Left renal pelvis (tissue), 4 donors: Measurements from ENCODE around the gene CYB561D2. TPM values are rescaled to one million over a fixed set of nuclear protein-coding genes. Genes with fewer than 3 reads are reported as not detected.

ENCODE experiments used
- DNase-seq, 4 donors: peaks; one replicate each; pipeline ENCODE4 v3.0.0-alpha.2; 2013; ENCODE audit warnings: low read depth in 4 of 4, low spot score in 3 of 4
- polyA plus RNA-seq, 4 donors: library from polyadenylated mRNA; unstranded; fragments of 120-200 nt; gene quantifications; one replicate each; pipeline ENCODE4 v1.2.1, GENCODE V29; 2013; ENCODE audit not compliant: insufficient read length in 4 of 4

CYB561D2 gene
- polyA plus RNA-seq, 4 donors, result 12.5 to 16.3 (median 13.5) TPM

- no peak for DNase-seq
These were observed 35.1 kb downstream of the CYB561D2 start for GRCh38 chr3:50385754-50386153.

DNA sequence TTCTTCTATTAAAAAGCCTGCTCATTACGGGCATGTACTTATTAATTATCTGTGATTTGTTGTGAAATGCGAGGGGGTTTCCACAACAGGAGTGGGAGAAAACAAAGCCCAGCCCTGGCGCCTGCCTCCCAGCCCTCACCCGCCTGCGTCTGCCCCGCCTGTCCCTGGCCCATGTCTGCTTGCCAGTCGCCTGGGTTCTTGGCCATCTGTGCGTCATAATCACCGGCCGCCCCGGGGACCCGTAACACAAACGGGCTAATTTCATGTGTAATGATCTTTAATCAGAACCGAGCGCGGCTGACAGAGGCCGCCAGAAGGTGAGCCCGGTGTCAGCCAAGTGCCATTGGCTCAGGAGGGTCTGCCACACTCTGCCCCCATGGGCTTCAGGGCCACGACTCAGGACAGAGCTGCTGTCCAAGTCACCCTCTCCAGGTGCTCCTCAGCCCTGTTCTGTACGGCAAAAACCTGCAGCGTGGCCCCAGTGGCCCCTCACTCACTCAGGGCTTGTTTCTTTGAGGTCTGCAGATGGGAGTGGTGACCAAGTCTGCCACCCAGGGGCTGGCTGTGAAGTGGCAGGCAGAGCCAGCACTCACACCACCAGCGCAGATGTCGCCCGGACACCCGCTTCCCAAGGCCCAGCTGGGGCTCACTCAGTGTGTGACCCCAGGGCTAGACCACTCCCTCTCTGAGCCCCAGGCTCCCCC is 37.5 kb downstream of the CYB561D2 start:
- DNase-seq, result no peak

DNA sequence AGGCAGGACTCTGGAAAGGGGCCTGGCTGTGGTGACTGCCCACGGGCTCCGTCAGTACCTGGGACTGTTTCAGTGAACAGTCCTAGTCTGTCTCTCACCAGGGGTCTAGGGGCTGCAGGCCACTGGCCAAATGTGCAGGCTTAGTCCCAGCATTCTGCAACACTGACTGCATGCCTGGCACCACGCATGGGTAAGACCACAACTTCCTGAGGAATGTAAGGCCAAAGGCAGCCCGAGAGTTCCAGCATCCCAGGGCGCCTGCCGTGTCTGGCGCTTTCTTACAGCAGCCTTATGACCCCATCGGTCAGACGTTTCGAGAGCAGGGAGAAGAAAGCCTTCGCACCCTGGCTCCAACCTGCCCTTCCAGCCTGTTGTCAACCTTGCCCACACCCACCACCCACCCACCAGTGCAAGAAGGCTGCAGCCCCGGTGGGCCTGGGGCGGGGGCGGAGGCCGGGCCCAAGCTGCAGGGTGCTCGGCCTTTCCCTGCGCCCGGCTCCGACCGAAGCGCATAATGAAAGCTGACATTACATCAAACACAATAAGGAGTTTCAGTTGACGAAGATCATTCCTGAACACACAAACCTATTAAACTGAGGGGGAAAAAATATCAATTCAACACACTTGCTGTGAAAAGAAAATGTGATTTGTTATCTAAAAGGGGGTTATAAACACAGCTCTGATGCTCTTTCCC is 38.2 kb downstream of the CYB561D2 start:
- DNase-seq, result no peak

DNA sequence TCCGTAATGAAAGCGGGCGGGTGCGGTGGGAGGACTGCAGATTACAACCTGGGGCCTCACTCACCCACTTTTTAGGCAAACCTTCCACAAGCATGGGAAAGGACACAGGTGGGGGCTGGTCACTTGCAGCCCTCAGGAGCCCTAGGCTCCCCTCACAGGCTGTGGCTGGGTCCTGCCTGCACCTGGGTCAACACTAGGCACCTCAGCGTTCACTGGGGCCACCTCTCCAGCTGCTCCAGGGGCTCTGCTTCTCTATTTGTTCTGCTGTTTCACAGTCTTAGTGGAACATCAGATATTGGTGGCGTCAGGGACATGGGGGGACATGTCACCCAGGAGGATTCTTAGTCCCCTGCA is 38.7 kb downstream of the CYB561D2 start:
- DNase-seq, result no peak

DNA sequence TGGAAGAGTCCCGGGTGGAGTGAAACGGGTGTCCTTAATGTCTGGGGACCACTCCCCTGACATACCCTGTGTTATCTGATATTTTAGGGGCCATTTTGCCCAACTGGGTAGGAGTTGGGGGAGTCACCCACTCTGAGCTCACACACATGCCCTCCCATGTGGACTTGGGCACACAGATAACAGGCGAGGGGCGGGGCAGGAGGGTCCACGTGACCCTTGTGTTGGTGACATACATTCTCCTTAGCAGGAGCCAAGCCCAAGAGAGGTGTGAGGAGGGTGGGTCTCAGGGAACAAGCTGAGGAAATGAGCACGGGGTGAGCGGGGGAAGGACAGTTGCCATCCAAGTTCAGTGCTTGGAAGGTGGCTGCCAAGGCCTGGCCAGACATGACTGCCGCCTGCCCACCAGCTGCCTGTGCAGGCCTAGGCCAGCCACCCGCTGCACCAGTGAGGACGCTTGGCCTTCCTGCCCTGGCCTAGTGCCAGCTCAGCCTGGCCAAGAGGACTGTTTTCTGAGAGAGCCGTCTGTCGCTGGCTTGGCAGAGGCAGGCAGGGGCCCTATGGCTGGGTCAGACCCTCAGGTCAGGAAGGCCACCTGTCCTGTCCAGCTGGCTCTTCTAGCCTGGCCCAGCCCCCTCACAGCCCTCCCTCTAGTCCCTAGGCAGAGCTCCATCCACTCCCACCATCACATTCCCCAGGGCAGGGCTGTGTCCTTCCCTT is 40.0 kb downstream of the CYB561D2 start:
- DNase-seq, result no peak

- DNase-seq, result no peak
These were observed 41.5 kb downstream of the CYB561D2 start for GRCh38 chr3:50392101-50392715.

DNA sequence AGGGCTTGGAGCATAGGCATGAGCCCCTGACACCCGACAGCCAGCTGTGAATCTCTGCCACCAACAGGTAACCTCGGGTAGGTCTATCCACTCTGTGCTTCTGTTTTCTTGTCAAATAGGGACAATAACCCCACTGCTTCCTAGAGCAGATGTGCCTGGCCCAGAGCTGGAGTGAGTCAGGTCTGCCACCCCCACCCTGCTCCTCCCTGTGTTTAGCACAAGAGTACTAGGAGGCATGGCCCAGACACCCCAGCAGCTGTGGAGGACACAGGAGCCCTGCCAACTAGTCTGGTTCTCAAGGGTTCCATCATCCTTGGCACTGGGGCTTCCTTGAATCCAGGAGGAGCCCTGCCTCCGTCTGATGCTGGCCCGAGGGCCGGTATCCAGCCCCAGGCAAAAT is 42.4 kb downstream of the CYB561D2 start:
- DNase-seq, result no peak

GRCh38 chr3:50395070-50395860 is 44.6 kb downstream of the CYB561D2 start:
- no peak for DNase-seq

GRCh38 chr3:50396502-50396901 is 45.8 kb downstream of the CYB561D2 start:
- no peak for DNase-seq

DNA sequence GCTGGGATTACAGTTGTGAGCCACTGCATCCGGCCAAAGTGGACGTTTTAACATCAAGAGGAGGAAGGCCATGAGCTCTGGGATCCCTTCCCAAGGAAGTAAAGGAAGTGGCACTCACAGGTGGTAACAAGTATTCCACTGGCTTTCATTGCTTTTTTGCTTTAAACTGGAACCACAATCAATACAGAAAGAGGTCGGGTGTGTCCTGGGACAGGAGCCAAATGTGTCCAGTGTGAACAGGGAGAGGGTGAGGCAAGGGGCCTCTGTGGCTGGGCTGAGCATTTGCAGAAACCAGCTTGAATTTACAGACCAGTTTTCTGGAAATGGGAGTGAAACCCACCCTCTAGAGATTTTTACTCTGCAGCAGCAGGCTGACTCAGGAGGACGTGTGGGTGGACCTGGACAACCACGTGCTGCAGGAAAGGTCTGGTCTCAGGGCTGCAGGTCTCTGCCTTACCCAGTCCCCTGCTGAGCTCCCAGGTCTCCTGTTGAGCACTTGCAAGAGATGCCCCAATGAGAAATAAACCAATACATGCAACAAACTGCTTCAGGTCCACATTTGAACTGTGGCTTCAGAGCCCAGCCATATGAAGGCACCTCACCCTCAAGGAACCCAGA is 51.4 kb downstream of the CYB561D2 start:
- no peak for DNase-seq

Other genes starting within 250 kb of the CYB561D2 start
- gene SEMA3F, start 195.5 kb upstream of the CYB561D2 start, polyA plus RNA-seq, result 10 to 100 TPM; 67.3 to 91.6 (median 71.1) TPM
- gene GNAT1, start 159.3 kb upstream of the CYB561D2 start, polyA plus RNA-seq, result not detected
- 1 to 10 TPM; 3.2 to 7.1 (median 6.1) TPM for gene SLC38A3, start 145.6 kb upstream of the CYB561D2 start, polyA plus RNA-seq
- 100 to 1,000 TPM; 190 to 248 (median 214) TPM for gene GNAI2, start 114.7 kb upstream of the CYB561D2 start, polyA plus RNA-seq
- 100 to 1,000 TPM in 1 of 4 donors, 10 to 100 TPM in 3; 76.6 to 119 (median 92.0) TPM for gene SEMA3B, start 81.7 kb upstream of the CYB561D2 start, polyA plus RNA-seq
- gene LSMEM2, start 71.8 kb upstream of the CYB561D2 start, polyA plus RNA-seq, result under 1 TPM; 0.27 to 0.72 (median 0.49) TPM
- gene IFRD2, start 58.4 kb upstream of the CYB561D2 start, polyA plus RNA-seq, result 10 to 100 TPM; 33.8 to 53.5 (median 37.8) TPM
- gene HYAL3, start 51.5 kb upstream of the CYB561D2 start, polyA plus RNA-seq, result 1 to 10 TPM; 2.8 to 3.7 (median 2.9) TPM
- 10 to 100 TPM in 1 of 4 donors, 1 to 10 TPM in 3; 6.9 to 12.2 (median 9.2) TPM for gene NAA80, start 51.5 kb upstream of the CYB561D2 start, polyA plus RNA-seq
- 1 to 10 TPM; 1.8 to 6.7 (median 5.8) TPM for gene HYAL1, start 47.3 kb upstream of the CYB561D2 start, polyA plus RNA-seq
- gene HYAL2, start 28.1 kb upstream of the CYB561D2 start, polyA plus RNA-seq, result 10 to 100 TPM; 58.0 to 72.5 (median 67.3) TPM
- 10 to 100 TPM; 15.8 to 27.0 (median 24.3) TPM for gene TUSC2, start 22.6 kb upstream of the CYB561D2 start, polyA plus RNA-seq
- gene RASSF1, start 10.0 kb upstream of the CYB561D2 start, polyA plus RNA-seq, result 10 to 100 TPM; 15.7 to 36.9 (median 21.0) TPM
- gene ZMYND10, start 5.1 kb upstream of the CYB561D2 start, polyA plus RNA-seq, result 1 to 10 TPM; 3.1 to 4.1 (median 3.3) TPM
- 10 to 100 TPM; 23.9 to 35.7 (median 30.5) TPM for gene NPRL2, start 87 bp upstream of the CYB561D2 start, polyA plus RNA-seq
- 10 to 100 TPM; 32.4 to 44.0 (median 33.5) TPM for gene TMEM115, start 8.7 kb downstream of the CYB561D2 start, polyA plus RNA-seq
- 10 to 100 TPM in 3 of 4 donors, 1 to 10 TPM in 1; 7.2 to 17.1 (median 15.0) TPM for gene CACNA2D2, start 152.8 kb downstream of the CYB561D2 start, polyA plus RNA-seq
- 10 to 100 TPM; 15.4 to 21.3 (median 19.4) TPM for gene C3orf18, start 216.9 kb downstream of the CYB561D2 start, polyA plus RNA-seq
- 10 to 100 TPM; 18.8 to 28.2 (median 20.9) TPM for gene HEMK1, start 218.7 kb downstream of the CYB561D2 start, polyA plus RNA-seq